ENCODE results near the gene COL4A2.

Gene COL4A2

DNA sequence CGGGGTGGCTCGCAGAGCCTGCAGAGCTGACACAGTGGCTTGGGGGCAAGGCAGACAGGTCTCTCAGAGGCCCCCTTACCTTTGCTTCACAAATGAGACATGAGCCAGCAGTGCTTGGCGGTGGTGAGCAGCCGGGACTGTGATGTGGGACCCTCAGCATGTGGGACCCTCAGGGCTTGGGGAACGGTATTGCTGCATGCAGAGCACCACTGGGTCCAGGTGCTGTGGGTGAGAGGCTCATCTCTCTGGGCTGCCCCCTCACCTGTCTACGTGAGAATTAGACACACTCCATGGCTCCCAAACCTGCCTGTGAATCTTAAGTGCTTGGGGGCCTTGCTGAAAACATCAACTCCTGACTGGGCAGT lies 106.6 kb downstream of the COL4A2 start:
- Histone ChIP-seq H3K9ac (ENCODE audit: low read depth, low read length) (no peak overlapping the region), H3K27me3 (ENCODE audit: insufficient read depth, low read length) (no peaks in the 10 kb centered on the region), H3K4me3 (ENCODE audit: low read length) (no peak overlapping the region), H3K9me3 (ENCODE audit: insufficient read depth, low read depth, low read length) (no peaks in the 10 kb centered on the region), H3K27ac (ENCODE audit: low read length) (no peak overlapping the region), H3K36me3 (ENCODE audit: insufficient read depth, low read depth, low read length) (peaks cover 5% of the 10 kb centered on the region; the same call in 1 of the 2 replicates), H3K4me1 (ENCODE audit: insufficient read depth, low read length) (no peaks in the 10 kb centered on the region; the same call in 1 of the 2 replicates)

DNA sequence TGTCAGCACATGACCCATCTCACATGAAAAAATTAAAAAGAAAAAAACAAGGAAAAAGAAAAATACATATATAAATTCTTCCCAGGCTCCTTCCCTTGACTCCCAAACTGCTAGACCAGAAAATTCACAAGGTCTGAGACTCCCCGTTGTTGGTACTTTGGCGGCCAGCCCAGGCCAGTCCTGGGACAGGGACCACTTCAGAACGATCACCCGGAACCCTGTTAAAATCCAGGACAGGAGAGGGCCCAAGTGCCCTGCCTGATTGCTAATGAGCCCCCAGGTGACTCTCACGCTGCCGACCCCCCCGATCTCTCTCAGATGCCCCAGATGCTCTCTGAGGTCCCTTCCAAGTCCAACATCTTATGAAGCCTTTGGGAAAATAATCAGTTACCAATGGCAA lies 107.2 kb downstream of the COL4A2 start:
- no peak overlapping the region for H3K9ac ChIP-seq (ENCODE audit: low read depth, low read length)
- H3K36me3 ChIP-seq (ENCODE audit: insufficient read depth, low read depth, low read length): no peaks in the 10 kb centered on the region
- H3K4me3 ChIP-seq (ENCODE audit: low read length): no peak overlapping the region
- H3K9me3 ChIP-seq (ENCODE audit: insufficient read depth, low read depth, low read length): no peaks in the 10 kb centered on the region
- H3K4me1 ChIP-seq (ENCODE audit: insufficient read depth, low read length): no peaks in the 10 kb centered on the region; the same call in 1 of the 2 replicates
- no peaks in the 10 kb centered on the region for H3K27me3 ChIP-seq (ENCODE audit: insufficient read depth, low read length)
- H3K27ac ChIP-seq (ENCODE audit: low read length): no peak overlapping the region

DNA sequence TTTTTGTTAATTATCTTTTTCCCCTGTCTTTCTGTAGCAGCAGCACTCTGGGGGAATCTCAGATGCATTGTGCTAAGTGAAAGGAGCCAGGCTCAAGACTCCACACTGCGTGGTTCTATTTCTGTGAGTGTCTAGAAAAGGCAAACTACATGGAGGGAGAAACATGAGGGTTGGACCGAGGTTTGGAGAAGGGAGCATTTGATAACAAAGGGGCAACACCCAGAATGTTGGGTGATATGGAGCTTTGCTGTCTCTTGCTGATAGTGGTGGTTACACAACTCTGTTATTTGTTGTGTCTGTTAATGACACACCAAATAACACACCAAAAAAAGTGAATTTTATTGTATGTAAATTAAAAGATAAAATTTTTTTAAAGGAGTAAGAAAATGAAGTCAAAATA lies 107.8 kb downstream of the COL4A2 start:
- H3K27ac ChIP-seq (ENCODE audit: low read length): no peak overlapping the region
- H3K36me3 ChIP-seq (ENCODE audit: insufficient read depth, low read depth, low read length): no peaks in the 10 kb centered on the region
- no peak overlapping the region for H3K9ac ChIP-seq (ENCODE audit: low read depth, low read length)
- H3K4me1 ChIP-seq (ENCODE audit: insufficient read depth, low read length): no peaks in the 10 kb centered on the region; the same call in 1 of the 2 replicates
- H3K9me3 ChIP-seq (ENCODE audit: insufficient read depth, low read depth, low read length): no peaks in the 10 kb centered on the region
- H3K27me3 ChIP-seq (ENCODE audit: insufficient read depth, low read length): no peaks in the 10 kb centered on the region
- H3K4me3 ChIP-seq (ENCODE audit: low read length): no peak overlapping the region

DNA sequence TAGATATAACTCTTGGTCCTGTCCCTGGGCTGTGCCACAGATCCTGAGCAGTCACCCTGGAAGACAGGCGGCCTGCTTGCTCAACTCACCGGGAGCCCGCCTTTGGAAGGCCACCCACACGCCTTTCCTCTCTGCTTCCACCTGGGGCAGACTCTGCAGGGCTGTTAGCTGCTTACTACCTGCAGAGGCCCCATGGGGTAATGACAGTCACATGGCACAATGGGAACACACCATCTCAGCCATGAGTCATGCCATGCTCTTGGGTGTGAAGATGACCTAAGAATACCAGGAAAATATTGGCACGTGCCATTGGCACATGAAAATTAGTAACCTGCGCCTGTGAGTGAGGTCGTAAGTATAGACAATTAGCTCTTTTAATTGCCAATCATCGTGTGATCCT lies 108.6 kb downstream of the COL4A2 start:
- no peak overlapping the region for H3K4me3 ChIP-seq (ENCODE audit: low read length)
- no peak overlapping the region for H3K9ac ChIP-seq (ENCODE audit: low read depth, low read length)
- H3K9me3 ChIP-seq (ENCODE audit: insufficient read depth, low read depth, low read length): no peaks in the 10 kb centered on the region
- H3K27ac ChIP-seq (ENCODE audit: low read length): no peak overlapping the region
- H3K4me1 ChIP-seq (ENCODE audit: insufficient read depth, low read length): no peaks in the 10 kb centered on the region; the same call in 1 of the 2 replicates
- no peaks in the 10 kb centered on the region for H3K36me3 ChIP-seq (ENCODE audit: insufficient read depth, low read depth, low read length)
- no peaks in the 10 kb centered on the region for H3K27me3 ChIP-seq (ENCODE audit: insufficient read depth, low read length)

DNA sequence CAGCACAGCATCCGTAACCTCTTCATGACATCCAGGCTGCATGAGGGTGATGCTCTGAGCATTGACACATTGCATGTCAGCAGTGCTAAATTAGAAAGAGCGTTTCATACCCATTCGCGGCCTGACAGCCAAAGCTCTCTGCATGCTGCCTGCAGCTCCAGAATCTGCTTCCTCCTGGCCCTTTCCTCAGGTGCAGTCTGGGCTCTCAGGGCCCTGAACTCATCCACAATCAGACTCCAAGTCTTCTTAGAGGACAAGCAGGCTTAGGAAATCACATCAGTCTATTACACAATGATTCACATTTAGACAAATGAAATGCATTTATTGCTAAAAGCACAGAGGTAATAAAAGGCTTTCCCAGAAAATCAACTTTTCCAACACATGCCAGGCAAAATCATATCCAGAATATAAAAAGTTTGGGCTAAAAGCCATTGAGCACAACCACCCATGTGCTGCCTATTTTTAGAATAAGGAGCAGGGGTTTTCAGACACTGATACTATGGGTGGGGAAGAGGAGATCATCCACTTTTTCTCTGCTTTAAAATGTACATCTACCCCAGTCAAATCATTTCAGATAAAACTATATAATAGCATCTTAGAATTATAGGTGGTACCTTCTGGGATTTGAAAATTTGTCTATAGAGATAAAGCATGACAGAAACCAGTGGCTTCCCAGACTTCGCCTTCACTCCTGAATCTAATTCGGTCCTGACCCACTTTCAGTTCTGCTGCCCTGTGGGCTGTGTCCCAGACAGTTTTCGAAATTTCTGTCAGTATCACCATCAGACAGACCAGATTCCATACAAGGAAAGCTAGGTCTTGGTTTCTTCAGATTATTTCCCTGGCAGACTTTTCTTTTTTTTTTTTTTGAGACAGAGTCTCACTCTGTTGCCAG lies 109.3 kb downstream of the COL4A2 start:
- Histone ChIP-seq H3K27ac (ENCODE audit: low read length) (no peak overlapping the region), H3K4me3 (ENCODE audit: low read length) (no peak overlapping the region), H3K27me3 (ENCODE audit: insufficient read depth, low read length) (no peaks in the 10 kb centered on the region), H3K9me3 (ENCODE audit: insufficient read depth, low read depth, low read length) (no peaks in the 10 kb centered on the region), H3K36me3 (ENCODE audit: insufficient read depth, low read depth, low read length) (no peaks in the 10 kb centered on the region), H3K4me1 (ENCODE audit: insufficient read depth, low read length) (no peaks in the 10 kb centered on the region; the same call in 1 of the 2 replicates), H3K9ac (ENCODE audit: low read depth, low read length) (no peak overlapping the region)

DNA sequence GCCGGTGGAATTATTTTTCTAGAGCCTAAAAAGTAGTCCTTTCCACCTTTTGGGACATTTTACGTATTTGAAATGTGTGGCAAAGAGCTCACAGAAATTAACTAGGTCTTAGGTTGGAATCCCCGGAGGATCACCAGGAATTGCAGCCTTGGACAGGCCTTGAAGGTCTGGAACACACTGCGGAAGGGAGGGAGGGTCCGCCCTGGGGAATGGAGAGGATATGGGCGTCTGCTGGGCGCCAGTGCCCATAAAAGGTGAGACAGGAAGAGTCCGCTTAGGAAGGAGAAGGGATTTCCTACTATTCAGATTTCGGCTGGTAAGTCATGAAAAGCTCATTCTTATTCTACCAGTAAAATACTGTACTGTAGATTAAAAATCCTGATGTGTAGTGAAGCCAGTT lies 111.9 kb downstream of the COL4A2 start:
- Histone ChIP-seq H3K4me1 (ENCODE audit: insufficient read depth, low read length) (no peaks in the 10 kb centered on the region), H3K36me3 (ENCODE audit: insufficient read depth, low read depth, low read length) (no peaks in the 10 kb centered on the region), H3K4me3 (ENCODE audit: low read length) (no peak overlapping the region), H3K9me3 (ENCODE audit: insufficient read depth, low read depth, low read length) (no peaks in the 10 kb centered on the region), H3K27ac (ENCODE audit: low read length) (no peak overlapping the region), H3K27me3 (ENCODE audit: insufficient read depth, low read length) (no peaks in the 10 kb centered on the region), H3K9ac (ENCODE audit: low read depth, low read length) (no peak overlapping the region)

DNA sequence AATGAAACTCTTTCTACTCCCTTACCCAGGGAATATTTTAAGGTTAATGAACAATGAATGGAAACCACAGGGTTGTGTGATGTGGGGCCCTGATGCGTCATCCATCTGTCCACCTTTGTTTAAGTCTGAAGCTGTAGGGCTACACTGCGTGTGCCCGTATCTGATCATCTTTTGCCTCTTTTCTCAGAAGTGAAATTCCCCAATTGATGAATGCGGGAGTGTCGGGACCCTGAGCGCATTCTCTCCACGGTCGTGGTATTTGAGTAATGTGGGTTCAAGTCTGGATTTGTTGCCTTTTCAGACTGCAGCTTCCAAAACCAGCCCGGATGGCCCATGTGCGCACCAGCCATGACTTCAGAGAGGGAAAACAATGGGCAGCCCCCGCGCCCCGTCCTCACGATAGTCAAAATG lies 112.3 kb downstream of the COL4A2 start:
- H3K27me3 ChIP-seq (ENCODE audit: insufficient read depth, low read length): no peaks in the 10 kb centered on the region
- H3K27ac ChIP-seq (ENCODE audit: low read length): no peak overlapping the region
- no peaks in the 10 kb centered on the region for H3K4me1 ChIP-seq (ENCODE audit: insufficient read depth, low read length)
- H3K9me3 ChIP-seq (ENCODE audit: insufficient read depth, low read depth, low read length): no peaks in the 10 kb centered on the region
- no peak overlapping the region for H3K4me3 ChIP-seq (ENCODE audit: low read length)
- H3K36me3 ChIP-seq (ENCODE audit: insufficient read depth, low read depth, low read length): no peaks in the 10 kb centered on the region
- no peak overlapping the region for H3K9ac ChIP-seq (ENCODE audit: low read depth, low read length)

DNA sequence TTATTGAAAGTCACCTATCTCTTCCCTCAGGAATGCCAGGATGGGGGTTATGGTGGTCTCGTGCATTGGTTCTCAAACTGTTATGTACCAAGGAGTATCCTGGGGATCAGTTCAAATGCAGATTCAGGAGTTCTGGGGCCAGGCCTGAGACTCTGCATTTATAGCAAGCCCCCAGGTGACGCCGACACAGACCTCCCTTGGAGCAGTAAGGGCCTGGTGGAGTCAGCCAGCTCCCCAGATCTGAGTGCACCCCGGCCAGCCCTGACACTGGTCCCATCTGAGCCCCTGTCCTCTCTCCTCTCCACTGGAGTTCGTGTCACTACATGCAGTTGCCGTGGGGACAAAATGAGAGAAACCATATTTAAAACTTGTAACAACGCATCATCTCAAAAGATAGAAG lies 112.9 kb downstream of the COL4A2 start:
- no peaks in the 10 kb centered on the region for H3K9me3 ChIP-seq (ENCODE audit: insufficient read depth, low read depth, low read length)
- no peaks in the 10 kb centered on the region for H3K27me3 ChIP-seq (ENCODE audit: insufficient read depth, low read length)
- H3K4me3 ChIP-seq (ENCODE audit: low read length): no peak overlapping the region
- H3K9ac ChIP-seq (ENCODE audit: low read depth, low read length): no peak overlapping the region
- H3K27ac ChIP-seq (ENCODE audit: low read length): no peak overlapping the region
- no peaks in the 10 kb centered on the region for H3K4me1 ChIP-seq (ENCODE audit: insufficient read depth, low read length)
- peaks cover 4% of the 10 kb centered on the region; the same call in 1 of the 2 replicates for H3K36me3 ChIP-seq (ENCODE audit: insufficient read depth, low read depth, low read length)

DNA sequence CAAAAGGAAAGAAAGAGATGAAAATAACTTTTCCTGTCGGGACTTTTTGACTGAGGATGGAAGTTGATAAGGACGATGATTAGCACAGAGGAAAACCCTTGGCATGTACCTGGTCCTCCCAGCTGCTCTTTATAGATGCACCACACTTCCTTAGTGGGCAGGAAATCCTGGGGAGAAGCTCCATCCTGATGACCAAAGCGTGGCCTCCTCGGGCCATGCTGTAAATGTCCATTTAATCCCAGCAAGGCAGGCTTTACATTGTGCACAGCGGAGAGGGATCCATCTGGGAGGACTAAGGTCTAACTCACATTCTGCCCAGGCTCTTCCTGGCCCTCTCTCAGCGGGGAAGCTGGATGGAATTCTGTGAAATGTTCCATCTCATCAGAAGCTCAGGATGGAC lies 113.5 kb downstream of the COL4A2 start:
- Histone ChIP-seq H3K36me3 (ENCODE audit: insufficient read depth, low read depth, low read length) (peaks cover 11% of the 10 kb centered on the region; the same call in 1 of the 2 replicates), H3K9me3 (ENCODE audit: insufficient read depth, low read depth, low read length) (no peaks in the 10 kb centered on the region), H3K27ac (ENCODE audit: low read length) (no peak overlapping the region), H3K4me3 (ENCODE audit: low read length) (no peak overlapping the region), H3K9ac (ENCODE audit: low read depth, low read length) (no peak overlapping the region), H3K4me1 (ENCODE audit: insufficient read depth, low read length) (no peaks in the 10 kb centered on the region), H3K27me3 (ENCODE audit: insufficient read depth, low read length) (no peaks in the 10 kb centered on the region)

DNA sequence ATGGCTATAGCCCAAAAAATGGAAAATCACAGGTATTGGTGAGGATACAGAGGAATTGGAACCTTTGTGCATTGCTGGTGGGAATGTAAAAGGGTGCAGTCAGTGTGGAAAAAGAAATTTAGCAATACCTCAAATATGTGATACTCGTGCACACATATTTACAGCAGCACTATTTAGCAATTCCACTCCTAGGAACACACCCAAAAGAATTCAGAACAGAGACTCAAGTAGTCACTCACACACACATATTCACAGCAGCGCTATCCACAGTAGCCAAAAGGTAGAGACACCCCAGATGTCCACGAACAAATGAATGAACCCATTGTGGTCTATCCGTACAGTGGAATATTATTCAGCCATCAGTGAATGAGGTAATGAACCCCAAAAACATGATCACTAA lies 114.0 kb downstream of the COL4A2 start:
- Histone ChIP-seq H3K27ac (ENCODE audit: low read length) (no peak overlapping the region), H3K4me1 (ENCODE audit: insufficient read depth, low read length) (no peaks in the 10 kb centered on the region), H3K36me3 (ENCODE audit: insufficient read depth, low read depth, low read length) (peaks cover 15% of the 10 kb centered on the region; the same call in 1 of the 2 replicates), H3K4me3 (ENCODE audit: low read length) (no peak overlapping the region), H3K9me3 (ENCODE audit: insufficient read depth, low read depth, low read length) (no peaks in the 10 kb centered on the region), H3K27me3 (ENCODE audit: insufficient read depth, low read length) (no peaks in the 10 kb centered on the region), H3K9ac (ENCODE audit: low read depth, low read length) (no peak overlapping the region)

DNA sequence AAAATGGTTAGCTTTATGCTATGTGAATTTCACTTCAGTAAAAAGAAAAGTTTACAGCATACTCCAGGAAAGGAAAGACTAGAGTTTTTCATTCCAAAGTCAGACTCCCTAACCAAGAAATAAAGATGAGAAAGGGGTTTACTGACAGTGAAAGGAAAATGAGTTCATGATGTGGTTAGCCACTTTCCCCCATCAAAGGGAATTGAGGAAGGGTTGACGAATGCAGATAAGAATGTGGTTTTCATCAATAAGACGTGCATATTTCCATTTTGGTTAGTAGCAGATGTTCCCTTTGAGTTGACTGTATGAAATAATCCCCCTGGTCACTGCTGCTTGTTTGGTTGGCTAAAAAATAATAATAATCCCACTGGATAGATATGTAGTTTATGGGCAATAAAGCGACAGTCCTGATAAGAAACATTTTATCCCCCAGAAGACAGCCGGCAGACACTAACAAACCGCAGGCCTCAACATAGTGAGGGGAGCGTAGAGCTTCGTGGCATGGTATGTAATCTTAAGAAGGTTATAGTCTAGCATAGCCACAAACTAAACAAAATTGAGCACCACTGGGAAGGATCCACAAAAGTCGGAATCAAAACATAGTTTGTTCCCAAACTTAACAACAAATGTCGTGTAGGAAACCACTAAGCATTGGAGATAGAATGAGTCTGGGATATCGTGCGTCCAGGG lies 114.8 kb downstream of the COL4A2 start:
- no peak overlapping the region for H3K27ac ChIP-seq (ENCODE audit: low read length)
- H3K9me3 ChIP-seq (ENCODE audit: insufficient read depth, low read depth, low read length): no peaks in the 10 kb centered on the region
- peaks cover 19% of the 10 kb centered on the region; the same call in 1 of the 2 replicates for H3K36me3 ChIP-seq (ENCODE audit: insufficient read depth, low read depth, low read length)
- H3K27me3 ChIP-seq (ENCODE audit: insufficient read depth, low read length): no peaks in the 10 kb centered on the region
- H3K4me3 ChIP-seq (ENCODE audit: low read length): no peak overlapping the region
- no peaks in the 10 kb centered on the region for H3K4me1 ChIP-seq (ENCODE audit: insufficient read depth, low read length)
- H3K9ac ChIP-seq (ENCODE audit: low read depth, low read length): no peak overlapping the region

Data from iPS-20b (cell line).